K562 (cell line): ENCODE measurements around the gene CCDC184. TPM values are rescaled to one million over a fixed set of nuclear protein-coding genes. Genes with fewer than 3 reads are reported as not detected.

ENCODE experiments used
- CUX1 ChIP-seq: fragments of 200-800 bp; sonication (Bioruptor generic); IDR thresholded peaks from 2 replicates; pipeline ENCODE4 v1.6.1; 2016; ENCODE audit warnings: missing genetic modification characterization, missing compliant biosample characterization
- FOXA1 ChIP-seq: fragments of 450-650 bp; IDR thresholded peaks from 2 replicates; pipeline ENCODE4 v1.6.1; 2016; ENCODE audit warnings: mild to moderate bottlenecking, borderline replicate concordance
- LARP7 ChIP-seq: fragments of 450-650 bp; IDR thresholded peaks from 2 replicates; pipeline ENCODE4 v1.6.1; 2016
- MCM7 ChIP-seq, 2 experiments: fragments of 450-650 bp; IDR thresholded peaks; 2 replicates each; pipeline ENCODE4 v1.6.1; 2016 to 2018
- SNIP1 ChIP-seq: fragments of 450-650 bp; IDR thresholded peaks from 2 replicates; pipeline ENCODE4 v1.7.1; 2017; ENCODE audit warnings: low read depth, mild to moderate bottlenecking
- TRIM24 ChIP-seq, 2 experiments: fragments of 450-650 bp; IDR thresholded peaks; 2 replicates each; pipeline ENCODE4 v1.6.1; 2016
- ZBTB40 ChIP-seq, 2 experiments: fragments of 450-650 bp in 1 of 2; sonication (generic) in 1 of 2; formaldehyde crosslinking in 1 of 2; IDR thresholded peaks; 2 replicates each; pipeline versions ENCODE4 v1.7.1 to v1.9.0; 2016 to 2022; ENCODE audit warnings: inconsistent platforms in 1 of 2, mild to moderate bottlenecking in 1 of 2, missing genetic modification reagents in 1 of 2
- ZNF584 ChIP-seq: fragments of 200-800 bp; sonication (Bioruptor generic); IDR thresholded peaks from 2 replicates; pipeline ENCODE4 v1.6.1; 2016; ENCODE audit warnings: low read depth, mild to moderate bottlenecking, missing genetic modification characterization, missing compliant biosample characterization
- ZNF717 ChIP-seq: fragments of 250-450 bp; sonication (Bioruptor Pico); IDR thresholded peaks from 2 replicates; pipeline ENCODE4 v1.5.0; 2021
- ZZZ3 ChIP-seq: fragments of 450-650 bp; IDR thresholded peaks from 2 replicates; pipeline ENCODE4 v1.6.1; 2016; ENCODE audit warnings: antibody characterized with exemption, mild to moderate bottlenecking, moderate library complexity
- polyA plus RNA-seq, 8 experiments: library from polyadenylated mRNA; depleted of rRNA in 4 of 8; stranded (reverse) in 5 of 8; unstranded in 3 of 8; fragments of >200 nt; fragmentation: Nextera tagmentation in 2 of 8; fragmentation: Illumina TruSeq in 1 of 8; extraction: Ambion mirVana in 2 of 8; extraction: Trizol in 1 of 8; gene quantifications; 2 replicates each; pipeline versions ENCODE4 v1.2.1 to v1.2.3, GENCODE V29; 2011 to 2014; ENCODE audit warnings: inconsistent platforms in 1 of 8, missing spikeins in 1 of 8
- total RNA-seq, 7 experiments: library from RNA; depleted of rRNA in 6 of 7; stranded (reverse); fragments of >200 nt in 6 of 7; fragmentation: Illumina TruSeq in 2 of 7; extraction: Trizol in 2 of 7; gene quantifications; 2 replicates each; pipeline versions ENCODE4 v1.2.1 to v1.2.3, GENCODE V29; 2011 to 2021; ENCODE audit warnings: low replicate concordance in 1 of 7

The CCDC184 gene
- total and polyA plus RNA-seq, 9 of the 15 experiments (the other 6 are each of a cell fraction or from before 2014, with no cell fraction given) = 0.09 TPM; not detected in 8

GRCh38 chr12:48142818-48143674, 40.4 kb upstream of the CCDC184 start (continued):
- TF ChIP-seq ZBTB40 (IDR thresholded peaks at IDR 0.05) (no peak), ZBTB40 (CRISPR knock-in tag; IDR thresholded peaks at IDR 0.05) (no peak), LARP7 (no peak), FOXA1 (no peak), ZNF584 (CRISPR knock-in tag) (no peak), SNIP1 (no peak), ZNF717 (CRISPR knock-in tag) (no peak), ZZZ3 (no peak), TRIM24 (IDR thresholded peaks at IDR 0.05) (no peak), CUX1 (CRISPR knock-in tag) (no peak), MCM7 (IDR thresholded peaks at IDR 0.05) (no peak)
- TF ChIP-seq, all 486 proteins: peak for 0
